CD4-positive, alpha-beta T cell treated with Interleukin-15 for 1 hour (primary cell): ENCODE results near the gene HSPG2.
"Not testable (repeated sequence)": the region's sequence is repeated elsewhere in the genome, so short reads cannot be mapped to it uniquely, and the experiment has no call there.

Experiments
- DNase-seq: peaks from one replicate; pipeline ENCODE4 v3.0.0-alpha.2; 2020

Gene HSPG2

GRCh38 chr1:21911205-21912001, 25.7 kb downstream of the HSPG2 start:
- DNase-seq = no peak

DNA sequence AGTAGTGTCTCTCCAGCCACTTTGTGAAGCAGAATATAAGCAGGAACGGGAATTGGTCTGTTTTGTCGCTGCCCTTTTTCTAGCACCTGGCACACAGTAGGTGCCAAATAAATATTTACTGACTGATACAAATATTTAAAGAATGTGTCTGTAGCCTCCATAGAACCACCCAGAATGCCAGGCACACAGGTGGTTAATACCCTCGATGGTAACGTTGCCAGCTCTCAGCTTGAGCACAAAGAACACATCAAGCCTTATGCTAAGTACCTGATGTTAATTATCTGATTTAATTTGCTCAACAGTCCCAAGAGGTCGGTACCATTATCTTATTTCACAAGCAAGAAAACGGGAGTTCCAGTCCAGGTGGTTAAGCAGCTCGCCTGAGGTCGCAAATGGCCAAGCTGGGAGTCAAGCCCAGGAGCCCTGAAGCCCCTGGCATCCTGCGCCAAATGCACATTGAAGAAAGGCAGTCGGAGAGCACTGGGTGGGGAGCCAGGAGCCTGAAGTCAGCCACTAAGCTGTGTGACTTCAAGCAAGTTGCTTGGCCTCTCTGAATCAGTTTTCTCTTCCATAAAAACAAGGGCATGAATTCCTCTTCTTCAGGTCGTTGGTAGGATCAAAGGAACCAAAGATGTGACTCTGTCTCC, 26.4 kb downstream of the HSPG2 start:
- no peak for DNase-seq

DNA sequence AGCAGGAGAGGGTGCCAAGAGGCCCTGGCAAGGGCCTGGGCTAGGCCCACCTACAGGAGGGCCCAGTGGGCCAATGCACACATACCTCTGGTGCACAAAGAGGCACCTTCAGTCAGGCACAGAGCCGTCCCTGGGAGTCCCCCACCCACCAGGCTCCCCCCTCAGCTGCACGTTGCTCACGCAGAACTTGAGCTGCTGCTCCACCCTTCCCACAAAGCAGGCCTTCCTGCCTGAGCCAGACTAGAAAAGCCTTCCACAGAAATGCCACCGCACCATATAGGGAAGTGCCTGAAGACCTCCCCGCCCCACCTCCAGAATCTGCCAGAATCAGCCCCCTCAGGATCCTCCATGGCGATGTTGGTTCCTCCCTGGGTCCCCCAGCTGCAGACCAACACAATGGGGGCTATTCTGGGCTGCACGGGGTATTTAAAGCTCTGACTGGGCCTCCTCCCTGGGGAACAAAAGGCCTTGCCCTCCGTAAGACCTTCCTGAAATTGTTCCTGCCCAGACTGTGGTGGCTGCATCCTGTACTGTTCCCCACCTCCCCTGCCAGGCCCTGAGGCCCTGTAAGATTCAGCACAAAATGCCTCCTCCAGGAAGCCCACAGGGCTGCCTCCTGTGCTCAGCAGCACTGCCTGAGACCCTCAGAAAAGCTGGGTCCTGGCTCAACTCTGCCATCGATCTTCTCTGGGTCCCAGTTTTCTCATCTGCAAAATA, 27.2 kb downstream of the HSPG2 start:
- DNase-seq = peak; percentile 24

- no peak for DNase-seq
Observed at GRCh38 chr1:21909286-21909759, 27.8 kb downstream of the HSPG2 start.

- DNase-seq = not testable (repeated sequence)
Observed at GRCh38 chr1:21907737-21908534, 29.2 kb downstream of the HSPG2 start.

GRCh38 chr1:21907079-21907418, 30.1 kb downstream of the HSPG2 start:
- DNase-seq = no peak

DNA sequence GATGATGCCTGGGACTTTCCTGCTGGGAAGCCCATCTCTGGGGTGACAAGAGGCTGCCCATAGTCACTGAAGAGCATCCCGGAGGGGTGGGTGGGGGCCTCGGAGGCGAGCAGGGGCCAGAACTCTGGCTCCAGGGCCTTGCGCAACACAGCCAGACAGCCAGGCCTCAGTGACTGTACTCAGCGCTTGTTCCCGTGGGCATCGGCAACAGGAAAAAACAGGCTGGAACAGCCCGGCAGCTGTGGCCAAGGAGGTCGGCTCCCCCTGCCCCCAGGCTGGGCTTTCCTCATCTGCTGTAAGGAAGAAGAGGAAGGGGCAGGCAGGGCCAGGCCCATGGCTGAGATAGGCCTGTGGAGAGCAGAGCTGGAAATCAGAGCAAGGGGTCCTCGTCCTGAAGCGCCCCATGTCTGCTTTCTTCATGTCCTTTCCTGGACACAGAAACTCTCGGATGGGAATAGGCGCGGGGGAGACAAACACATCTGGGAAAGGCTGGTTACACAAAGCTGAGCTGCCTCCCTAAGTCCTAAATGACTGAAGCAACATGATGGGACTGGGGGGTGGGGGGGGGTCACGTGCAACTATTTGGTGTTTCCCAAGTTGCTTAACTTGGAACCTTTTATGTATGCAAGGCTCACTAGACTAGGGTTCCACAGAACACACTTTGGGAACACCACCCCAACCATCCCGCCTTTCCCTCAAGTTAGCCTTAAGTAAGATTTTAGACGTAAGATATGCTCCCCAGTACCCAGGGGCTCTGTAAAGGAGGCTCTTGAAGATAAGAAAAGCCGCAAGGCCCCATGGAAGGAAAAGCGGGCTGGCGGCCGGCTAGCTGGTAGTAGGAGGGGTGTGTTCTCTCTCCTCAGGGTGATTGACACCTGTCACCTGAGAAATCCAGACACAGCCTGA, 30.7 kb downstream of the HSPG2 start:
- DNase-seq = no peak

DNA sequence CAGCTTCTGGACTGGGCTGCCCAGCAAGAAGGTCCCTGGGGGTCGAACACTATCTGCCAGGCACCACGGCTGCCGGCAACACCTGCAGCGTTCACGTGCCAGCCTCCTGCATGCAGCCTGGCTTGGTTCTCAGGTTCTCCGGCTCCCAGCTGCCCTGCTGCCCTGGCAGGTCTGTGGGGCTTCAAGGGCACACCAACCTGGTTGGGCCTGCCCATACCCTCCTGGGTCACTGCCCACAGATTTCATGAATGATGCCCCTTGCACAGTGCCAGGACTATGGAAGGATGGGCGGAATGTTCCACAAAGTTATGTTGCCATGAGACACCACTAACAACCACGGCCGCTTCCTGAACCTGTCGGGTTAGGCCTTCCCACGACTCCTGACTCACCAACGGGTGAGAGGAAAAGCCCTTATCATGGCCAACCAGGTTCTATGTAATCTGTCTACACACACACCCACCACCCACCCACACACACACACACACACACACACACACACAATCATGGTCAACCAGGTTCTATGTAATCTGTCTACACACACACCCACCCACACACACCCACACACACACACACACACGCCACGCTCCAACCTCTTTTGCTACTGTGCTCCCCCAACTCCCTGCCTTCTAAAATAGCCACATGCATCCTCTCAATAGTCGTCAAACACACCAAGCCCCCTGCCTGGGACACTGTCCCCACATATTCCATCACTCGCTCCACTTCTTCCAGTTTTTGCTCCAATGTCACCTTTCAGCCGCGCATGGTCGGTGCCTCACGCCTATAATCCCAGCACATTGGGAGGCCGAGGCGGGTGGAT, 32.2 kb downstream of the HSPG2 start:
- no peak for DNase-seq

DNA sequence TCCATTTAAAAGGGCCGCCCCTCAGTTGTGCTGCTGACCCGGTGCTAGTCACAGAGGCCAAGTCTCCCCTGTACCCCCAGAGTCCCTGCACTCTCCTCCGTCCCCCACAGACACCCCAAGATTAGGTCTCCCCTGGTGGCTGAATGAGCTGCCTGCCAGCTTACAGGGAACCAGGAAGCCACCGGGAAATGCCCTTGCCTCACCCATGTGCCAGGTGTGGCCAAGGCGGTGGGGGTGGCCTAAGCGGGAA, 32.7 kb downstream of the HSPG2 start:
- no peak for DNase-seq

DNA sequence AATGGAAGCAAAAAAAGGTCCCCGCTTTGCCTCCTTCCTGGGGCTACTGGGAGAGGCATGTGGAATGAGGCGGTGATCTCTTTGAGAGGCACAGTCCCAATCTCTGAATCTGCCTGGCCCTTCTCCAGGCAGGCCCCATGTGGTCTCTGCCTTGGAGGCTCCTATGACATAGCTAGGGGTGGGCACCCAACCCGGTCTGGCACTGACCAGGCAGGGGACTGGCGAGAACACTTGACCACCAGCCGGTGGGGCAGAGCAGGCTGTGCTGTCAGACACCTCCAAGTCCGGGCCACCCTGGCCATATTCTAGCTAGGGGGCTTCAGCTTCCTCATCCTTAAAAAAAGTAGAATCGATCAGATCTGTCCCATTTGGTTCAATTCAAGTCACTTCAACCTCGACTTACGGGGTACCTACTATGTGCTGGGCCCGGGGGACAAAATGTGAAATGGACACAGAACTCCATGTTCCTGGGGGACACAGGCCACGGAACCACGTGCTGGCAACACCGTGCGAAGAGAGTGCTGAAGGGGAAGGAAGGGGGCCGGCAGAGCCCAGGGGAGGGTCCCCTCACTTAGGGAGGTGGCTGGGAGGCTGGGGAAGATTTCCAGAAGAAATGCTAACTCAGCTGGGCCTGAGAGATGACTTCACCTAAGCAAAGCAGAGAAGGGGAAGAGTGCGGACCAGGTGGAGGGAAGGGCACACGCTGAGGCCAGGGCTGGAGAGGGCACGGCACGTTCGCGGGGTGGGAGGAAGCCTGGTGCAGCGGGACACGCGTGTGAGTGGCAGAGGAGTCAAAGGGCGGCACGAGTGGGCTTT, 33.3 kb downstream of the HSPG2 start:
- no peak for DNase-seq

DNA sequence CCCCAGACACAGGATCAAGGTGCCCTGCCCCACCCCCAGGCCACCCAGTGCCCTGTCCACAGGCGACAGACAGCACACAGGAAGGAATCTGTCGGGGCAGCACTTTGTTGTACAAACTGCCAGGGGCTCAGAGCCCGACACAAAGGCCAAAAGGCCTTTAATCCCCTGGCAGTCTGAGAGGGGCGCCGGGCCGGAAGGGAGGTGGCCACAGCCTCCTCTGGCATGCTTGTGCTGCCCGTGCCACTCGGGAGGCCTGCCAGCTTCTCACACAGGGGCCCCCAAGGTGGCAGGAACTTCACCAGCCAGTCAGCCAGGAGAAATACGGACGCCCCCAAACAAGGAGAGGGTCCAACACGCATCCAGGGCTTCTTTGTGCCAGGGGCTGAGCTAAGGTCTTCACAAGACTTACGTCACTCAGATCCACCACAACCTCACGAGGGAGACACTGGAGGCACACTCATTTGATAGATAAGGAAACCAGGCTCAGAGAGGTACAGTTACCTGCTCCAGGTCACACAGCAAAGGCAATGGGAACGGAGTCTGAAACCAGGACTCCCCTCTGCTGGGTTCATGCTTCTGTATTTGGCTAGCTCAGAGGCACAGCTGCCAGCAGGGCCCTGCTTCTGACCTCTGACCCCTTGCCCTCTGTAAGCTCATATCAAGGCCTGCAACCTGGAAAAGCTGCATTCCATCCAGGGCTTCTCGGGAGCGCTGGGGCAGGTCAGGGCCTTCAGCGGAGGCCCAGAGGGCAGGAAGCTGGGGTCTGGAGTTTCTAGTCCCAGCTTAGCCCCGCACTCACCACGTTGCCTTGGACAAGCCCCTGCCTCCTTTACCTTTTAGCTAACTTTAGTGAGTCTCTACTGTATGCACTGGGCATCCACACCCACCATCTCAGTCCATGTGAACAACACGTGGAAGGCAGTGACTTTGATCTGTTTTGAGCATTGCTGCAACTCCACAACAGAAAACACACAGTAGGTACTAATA, 34.8 kb downstream of the HSPG2 start:
- no peak for DNase-seq

- no peak for DNase-seq
Observed at GRCh38 chr1:21901473-21901847, 35.6 kb downstream of the HSPG2 start.

GRCh38 chr1:21900766-21901472, 36.2 kb downstream of the HSPG2 start:
- no peak for DNase-seq

DNA sequence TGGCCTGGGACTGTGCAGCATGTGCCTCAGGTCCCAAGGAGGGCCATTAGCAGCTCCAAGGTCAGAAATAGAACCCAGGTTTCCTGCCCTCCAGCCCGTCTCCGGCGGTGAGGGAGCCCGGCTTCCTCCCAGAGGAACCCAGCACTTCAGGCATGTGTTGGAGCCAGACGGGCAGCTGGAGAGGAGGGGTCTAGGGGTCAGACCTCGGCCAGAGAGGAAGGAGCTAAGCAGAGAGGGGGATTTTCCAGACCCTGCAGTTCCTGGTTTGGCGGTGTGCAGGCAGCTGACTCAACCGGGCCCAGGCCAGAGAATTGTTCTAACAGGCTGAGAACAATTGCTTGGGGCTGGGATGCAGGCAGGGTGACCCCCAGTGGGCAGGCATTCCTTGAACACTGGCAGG, 37.1 kb downstream of the HSPG2 start:
- DNase-seq = no peak

- no peak for DNase-seq
Observed at GRCh38 chr1:21899267-21899810, 37.8 kb downstream of the HSPG2 start.

DNA sequence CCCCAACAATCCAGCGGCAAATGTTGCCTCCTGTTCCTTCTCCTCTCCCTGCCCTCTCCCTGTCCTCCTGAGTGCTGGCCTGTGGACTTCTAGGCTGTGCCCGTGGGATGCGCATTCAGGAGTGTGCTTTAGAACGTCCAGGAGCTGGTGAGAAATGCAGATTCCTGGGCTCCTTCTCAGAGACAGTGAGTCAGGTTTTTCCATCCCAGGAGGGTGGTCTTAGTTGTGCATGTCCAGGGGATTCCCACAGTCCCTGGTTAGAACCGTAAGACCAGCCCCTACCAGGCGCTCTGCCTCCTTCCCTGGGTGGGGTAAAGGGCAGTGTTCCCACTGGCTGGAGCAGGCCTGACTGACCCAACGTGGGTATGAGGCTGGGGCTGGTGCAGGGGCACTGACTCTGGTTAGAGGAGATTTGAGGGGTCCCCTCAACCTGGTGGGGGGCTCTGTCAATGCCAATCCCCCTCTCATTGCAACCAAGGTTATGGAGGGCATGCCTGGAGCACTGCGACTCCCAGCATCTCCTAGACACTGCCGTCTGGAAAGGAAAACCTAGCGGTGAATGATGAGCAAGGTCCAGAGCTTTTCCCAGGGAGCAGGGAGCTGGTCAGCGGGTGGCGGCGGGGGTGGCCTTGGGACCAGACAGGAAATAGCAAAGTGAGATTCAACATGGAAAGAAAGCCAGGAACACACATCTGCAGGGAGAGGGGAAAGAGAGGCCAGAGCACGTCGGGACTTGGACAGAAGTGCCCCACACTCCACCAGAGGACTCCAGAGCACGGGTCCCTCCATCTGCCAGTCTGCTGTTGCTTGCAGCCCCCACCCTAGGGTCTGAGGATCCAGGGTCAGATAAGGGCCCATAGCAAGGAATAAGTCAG, 38.5 kb downstream of the HSPG2 start:
- DNase-seq = no peak

- DNase-seq = no peak
Observed at GRCh38 chr1:21897844-21898243, 39.3 kb downstream of the HSPG2 start.
